Epidermal melanocyte (primary cell): ENCODE data around the gene CAMK2B.
"Not testable (repeated sequence)": the region's sequence is repeated elsewhere in the genome, so short reads cannot be mapped to it uniquely, and the experiment has no call there.

Experiments
- DNase-seq: peaks from one replicate; pipeline ENCODE4 v3.0.0; 2011; ENCODE audit warnings: low spot score; ENCODE audit not compliant: insufficient read length

The CAMK2B gene

DNA sequence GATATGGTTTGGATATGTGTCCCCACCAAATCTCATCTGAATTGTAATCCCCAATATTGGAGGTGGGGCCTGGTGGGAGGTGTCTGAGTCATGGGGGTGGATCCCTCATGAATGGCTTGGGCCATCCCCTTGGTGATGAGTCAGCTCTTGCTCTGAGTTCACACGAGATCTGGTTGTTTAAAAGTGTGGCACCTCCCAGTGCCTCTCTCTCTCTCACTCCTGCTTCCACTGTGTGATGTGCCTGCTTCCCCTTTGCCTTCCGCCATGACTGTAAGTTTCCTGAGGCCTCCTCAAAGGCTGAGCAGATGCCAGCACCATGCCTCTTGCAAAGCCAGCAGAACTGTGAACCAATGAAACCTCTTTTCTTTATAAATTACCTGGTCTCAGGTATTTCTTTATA, 131.3 kb downstream of the CAMK2B start:
- DNase-seq = no peak

DNA sequence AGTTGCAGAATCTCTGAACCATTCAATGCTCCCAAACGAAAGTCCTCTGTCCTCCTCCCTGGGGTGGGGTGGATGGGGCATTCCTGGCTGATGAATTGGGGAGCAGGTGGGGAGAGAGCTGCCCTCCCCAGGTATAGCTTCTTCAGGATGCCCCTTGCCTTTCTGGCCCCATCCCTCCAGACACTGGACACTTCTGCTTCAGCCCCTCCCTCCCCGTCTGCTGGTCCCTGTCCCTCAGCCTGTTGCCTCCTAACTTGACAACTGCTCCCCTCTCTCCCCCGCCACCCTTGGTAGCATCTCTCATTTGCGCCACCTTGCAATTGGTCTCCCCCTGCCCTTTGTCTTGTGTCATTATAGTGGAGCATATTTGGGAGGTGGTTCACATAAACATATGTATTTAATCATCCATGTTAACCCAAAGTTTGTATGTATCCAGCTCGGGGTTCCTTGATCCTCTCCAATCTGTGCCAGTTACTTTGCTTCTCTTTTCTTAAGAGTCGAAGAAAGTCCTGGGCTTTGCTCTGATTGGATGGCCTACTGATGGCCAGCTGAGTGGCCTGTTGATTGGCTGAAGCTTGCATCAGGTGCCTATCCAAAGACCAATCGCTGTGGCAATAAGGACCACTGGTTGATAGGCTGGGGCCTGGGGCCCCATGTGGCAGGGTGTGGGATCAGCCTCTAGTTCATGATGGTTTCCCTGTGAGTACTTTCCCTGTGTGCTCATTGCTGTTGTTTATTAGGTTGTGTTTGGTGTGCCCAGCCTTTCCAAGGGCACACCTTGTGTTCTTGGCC, 132.2 kb downstream of the CAMK2B start:
- no peak for DNase-seq

DNA sequence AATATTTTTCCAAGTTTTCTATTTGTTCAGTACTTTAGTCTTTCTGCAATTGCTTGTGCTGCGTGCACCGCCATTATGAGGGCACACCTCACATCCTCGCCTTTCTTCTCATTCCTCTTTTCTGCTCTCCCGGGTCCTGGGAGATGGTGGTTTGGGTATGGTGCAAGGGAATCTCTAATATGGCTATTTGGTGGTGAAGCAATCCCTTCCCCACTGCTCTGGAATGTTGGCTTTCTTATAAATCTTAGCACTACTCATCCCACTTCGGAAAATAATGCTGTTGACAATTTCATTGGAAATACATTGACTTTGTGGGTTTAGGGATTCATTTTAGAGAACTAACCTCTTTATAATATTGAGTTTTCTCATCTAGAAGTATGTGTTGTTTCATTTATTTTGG, 134.2 kb downstream of the CAMK2B start:
- DNase-seq = no peak

DNA sequence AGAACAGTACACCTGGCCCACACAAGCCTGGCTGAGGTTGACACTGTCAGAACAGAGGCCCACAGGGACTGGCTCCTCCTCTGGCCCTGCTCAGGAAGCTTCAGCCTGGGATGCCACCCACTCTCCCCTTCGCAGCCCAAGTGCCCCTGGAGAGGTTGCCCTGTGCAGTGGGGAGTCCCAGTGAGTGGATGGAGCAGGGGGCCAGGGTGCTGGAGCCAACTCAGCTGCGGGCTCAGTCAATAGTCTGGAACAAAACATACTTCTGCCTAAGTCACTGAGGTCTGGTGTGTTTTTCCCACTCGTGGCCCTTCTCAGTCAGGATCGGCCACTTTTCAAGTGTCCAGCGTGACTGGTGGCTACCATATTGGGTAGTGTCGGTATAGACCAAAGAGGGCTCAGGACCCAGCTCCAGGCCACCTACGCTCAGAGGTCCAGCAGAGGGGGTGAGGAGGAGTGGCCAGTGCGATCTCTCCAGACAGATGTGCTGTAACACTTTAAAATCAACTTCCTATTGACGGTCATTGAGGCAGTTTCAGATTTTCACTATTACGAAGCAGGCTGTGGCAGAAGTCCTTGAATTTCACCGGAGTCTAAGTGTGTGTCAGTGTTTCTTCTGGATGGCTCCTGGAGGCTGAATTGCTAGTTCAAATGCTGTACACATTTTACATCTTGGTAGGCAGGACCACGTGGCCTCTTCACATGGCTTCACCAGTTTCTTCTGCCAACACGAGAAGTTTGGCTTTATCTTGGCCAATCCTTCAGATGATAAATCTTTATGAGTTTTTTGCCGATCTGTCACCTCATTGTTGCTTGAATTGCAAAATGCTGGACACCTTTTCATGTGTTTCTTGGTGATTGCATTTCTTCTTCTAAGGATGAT, 135.2 kb downstream of the CAMK2B start:
- no peak for DNase-seq

DNA sequence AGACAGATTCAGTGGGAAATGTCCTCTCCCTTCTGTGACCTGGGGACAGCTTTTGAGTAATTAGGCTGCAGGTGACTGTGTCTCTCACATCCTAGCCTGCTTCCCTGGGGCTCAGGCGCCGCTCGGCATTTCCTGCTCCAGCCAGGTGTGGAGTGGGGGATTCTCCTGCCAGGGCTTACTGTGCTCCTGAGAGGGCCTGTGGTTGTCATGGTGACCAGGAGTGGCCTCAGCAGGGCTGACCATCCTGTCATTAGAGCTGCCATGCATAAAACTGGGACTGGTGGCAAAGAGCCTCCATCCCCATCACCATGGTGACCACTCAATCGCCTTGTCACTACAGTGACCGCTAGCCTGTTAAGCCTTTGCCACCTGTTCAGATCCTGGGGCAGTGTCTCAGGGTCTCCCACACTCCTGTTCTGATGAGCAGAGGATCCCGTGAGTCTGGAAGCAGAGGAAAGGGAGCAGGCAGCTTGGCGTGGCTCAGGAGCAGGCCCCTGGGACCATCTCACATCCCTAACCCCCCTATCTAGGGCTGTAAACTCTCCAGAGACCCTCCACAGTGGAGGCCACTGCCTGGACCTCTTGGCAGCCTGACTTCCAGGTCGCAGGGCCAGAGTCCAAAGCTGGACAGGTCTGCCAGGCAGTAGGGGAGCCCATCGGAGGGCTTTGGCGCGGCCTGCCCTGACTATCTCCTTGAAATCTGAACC, 136.0 kb downstream of the CAMK2B start, which contains the start of gene GCK:
TSS of gene GCK (minus strand) at position 154 of the 707 bp plus-strand sequence. CDS start 486 bp downstream, outside the sequence.
- no peak for DNase-seq

DNA sequence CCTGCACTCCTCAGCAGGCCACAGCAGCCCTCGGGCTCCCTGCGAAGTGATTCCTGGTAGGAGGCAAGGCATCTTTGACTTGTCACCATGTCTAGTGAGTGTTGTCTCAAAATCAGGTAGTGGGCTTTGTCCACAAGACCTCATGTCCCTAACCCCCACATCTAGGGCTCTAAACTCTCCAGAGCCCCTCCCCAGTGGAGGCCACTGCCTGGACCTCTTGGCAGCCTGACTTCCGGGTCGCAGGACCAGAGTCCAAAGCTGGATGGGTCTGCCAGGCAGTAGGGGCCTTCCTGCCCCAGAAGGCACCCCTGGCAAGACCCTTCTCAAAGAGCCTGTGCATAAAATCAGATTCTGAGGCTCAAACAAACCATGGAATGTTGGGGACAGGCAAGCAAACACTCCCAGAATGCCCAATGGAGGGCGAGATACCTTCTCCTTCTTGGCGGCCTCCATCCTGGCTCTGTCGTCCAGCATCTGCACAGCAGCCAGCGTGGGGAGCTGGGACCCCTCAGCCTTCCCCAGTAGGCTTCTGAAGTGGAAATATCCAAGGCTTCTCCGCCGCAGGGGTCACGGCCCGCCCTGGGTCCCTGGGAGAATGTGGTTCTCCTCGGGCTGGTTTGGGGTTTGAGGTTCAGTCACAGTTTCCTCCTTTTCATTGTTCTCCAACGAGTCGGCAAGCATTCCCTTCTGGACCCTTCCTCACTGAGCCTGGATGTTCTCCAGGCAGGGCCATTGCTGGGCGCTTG, 136.7 kb downstream of the CAMK2B start:
- no peak for DNase-seq

DNA sequence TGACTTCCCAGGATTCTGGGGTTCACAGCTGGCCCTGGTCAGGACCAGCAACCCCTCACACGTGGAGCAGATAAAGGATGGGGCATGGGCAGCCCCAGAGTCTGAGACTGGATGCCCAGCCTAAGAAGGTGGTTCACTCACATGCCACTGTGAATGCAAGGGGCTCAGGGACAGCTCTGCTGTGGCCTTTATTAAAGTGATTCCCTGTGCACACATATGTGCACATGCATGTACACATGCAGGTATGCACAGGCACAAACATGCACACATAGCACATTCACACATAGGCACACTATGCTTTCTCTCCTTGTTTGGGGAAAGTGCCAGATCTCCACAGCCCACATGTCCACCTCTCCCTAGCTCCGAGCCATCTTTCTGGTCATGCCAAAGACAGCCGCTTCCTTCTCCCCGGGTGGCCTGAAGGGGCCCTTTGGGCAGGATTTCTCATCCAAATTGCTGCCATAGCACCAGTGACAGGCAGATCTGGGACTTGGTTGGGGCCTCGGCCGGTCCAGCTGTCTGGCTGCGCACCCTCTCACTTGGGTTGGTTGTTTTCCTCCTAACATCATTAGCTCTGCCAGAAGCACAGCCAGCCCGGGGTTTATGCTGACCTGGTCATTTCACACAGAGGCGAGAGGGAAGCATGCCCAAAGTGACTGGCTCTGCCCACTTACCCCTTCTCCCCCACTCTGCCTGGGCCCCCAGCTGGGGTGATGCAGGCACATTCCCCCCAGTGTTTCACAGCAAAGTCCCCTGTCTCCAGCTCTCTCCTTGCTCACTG, 137.6 kb downstream of the CAMK2B start:
- no peak for DNase-seq

DNA sequence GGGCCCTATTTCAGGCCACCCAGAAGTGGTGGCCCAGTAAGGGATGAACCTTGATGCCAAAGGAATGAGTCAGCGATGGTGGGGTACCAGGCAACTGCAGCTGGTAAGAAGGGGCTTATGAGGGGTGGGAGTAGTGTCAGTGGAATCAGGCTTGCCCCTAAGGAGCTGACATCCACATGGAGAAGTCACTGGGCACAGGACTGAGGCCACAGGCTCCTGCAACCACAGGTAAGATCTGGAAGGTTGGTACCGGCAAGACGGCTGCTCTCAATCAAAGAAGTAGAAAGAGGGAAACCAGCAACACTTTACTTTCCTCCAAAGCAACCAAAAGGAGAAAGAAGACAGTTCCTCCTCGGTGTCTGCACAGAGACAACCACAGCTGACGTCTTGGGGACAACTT, 138.7 kb downstream of the CAMK2B start:
- DNase-seq = no peak

DNA sequence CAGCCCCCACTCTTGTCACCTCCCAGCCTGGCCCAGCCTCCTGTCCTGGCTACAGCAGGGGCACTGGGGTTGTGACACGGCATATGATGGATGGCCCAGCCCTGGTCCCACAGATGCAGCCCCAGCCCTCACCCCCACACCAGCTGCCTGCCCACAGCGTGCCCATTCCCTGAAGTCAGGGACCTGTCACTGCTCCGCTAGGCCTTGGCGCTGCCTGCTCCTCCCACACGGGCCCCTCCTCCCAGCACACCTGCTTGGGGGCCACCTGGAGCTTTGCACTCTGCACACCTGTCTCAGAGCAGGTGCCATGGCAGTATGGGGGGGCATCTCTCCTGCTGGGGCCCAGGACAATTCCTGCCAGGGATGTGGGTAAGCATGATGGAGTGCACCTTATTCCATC, 139.7 kb downstream of the CAMK2B start:
- no peak for DNase-seq

DNA sequence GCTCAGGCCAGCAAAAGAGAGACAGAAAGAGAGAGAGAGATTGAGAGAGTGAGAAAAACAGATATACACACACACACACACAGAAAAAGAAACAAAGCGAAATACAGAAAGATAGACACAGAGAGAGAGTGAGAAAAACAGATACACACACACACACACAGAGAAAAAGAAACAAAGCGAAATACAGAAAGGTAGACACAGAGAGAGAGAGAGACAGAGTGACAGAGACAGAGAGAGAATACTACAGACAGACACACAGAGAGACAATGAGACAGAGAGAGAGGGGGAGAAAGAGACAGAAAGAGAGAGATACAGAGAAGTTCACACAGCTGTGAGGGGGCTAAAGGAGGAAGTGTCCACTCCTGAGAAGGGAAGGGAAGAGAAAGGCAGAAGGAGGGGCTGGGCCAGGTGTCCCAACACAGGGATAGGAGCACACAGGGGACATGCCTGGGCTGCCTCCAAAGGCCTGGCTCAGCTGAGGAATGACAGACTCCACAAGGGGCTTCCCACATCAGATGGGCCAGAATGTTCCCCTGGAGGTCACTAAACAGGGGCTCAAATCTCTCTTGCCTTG, 140.4 kb downstream of the CAMK2B start:
- no peak for DNase-seq

DNA sequence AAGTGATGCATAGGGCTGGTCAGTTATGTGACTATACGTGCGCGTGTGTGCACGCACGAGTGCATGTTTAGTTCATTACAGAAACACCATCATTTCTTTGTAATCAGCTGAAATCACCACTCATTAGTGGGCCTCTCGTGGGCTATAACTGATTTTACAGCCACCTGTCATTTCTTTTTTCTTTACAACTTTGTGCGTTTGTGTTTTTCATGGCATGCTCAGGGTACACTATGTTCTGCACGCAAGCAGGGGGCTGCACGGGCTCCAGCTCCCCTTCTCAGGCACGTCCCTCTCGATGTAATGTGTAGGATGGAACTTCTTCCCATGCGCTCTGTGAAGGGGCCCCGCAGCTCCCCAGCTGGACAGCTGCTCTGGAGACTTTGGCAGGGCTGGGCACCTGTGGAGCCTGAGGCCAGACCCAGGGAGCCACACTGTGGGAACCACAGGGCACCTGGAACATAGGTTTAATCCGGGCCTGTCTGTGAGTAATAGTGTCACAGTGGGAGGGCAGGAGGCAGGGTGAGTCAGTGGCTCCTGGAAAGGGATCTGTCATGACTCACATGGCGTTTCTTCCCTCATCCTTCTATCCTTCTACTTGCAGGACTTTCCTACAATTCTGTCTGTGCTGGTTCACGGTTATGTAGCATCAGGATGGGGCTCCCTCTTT, 141.1 kb downstream of the CAMK2B start:
- no peak for DNase-seq

DNA sequence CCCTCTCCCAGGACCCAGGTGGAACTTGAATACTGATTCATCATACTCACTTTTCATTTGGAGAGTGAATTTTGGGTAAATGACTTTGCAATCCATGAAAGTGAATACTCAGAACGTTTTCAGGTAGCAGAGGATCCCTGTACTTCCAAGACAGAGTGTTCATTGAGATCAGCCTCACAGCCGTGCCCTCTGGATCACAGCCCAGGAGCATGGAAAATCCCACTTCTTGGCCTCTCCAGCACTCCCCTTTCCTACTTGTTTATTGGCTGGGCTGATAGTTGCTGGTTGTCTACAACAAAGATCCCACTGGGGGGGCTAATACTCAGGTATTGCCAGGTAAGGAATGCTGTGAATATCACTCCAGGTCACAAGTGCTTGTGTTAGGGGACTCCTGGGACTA, 142.0 kb downstream of the CAMK2B start:
- no peak for DNase-seq

DNA sequence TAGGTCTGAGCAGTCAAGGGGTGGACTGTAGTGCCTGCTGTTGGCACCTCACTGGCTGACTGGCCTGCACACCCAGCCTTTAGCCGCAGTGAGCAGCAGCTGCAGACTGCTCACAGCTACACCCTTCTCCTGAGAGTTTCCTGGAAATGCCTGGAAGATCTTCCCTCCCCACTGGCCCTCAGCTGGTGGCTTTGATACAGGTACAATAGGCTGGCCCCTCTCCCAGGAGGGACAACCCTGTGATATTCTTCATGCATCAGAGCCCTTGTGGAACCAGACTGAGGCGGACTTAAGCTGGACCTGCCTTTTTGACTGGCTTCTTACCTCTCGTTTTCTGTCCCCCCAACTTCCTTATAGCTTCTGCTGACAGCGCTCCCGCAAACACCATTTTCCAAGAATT, 142.6 kb downstream of the CAMK2B start:
- no peak for DNase-seq

DNA sequence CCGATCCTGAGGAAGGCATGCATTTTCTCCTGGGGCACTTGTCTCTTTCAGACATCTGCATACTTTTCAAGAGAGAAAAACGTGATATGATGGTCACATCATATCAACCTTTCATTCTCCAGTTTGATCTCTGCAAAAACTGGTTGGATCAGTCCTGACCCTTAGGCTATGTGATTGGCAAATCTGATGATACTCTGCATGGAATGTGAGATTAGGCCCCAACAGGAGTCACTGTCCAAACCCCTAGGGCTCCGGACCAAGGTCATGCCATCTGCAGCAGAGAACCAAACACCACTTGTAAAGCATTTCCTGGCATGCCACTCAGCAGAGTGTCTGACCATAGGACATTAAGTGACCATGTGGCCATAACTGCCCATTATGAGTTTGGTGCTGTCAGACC, 144.8 kb downstream of the CAMK2B start:
- no peak for DNase-seq

DNA sequence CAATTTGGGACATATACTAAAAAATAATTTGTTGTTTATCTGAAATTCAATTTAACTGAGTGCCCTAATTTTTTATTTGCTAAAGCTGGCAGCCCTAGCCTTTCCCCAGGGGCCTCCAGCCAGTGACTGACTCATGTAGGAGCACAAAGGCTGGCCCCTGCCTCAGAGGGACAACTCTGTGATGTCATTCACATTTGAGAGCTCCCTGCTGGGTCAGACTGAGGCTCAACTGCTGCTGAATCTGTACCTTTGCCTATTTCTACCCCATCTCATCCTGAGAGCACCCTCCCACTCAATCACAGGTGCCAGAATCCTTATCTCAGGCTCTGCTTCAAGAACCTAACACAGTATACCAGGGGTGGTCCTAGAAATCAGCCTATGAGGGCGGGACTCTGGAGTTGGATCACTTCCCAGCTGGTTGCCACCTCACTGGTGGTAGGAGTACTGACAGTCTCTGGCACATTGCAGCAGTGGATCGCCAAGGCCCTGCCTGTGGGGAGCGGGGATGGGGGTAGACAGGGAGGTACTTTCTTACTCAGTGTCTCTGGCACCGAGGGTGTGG, 147.7 kb downstream of the CAMK2B start:
- DNase-seq = no peak

DNA sequence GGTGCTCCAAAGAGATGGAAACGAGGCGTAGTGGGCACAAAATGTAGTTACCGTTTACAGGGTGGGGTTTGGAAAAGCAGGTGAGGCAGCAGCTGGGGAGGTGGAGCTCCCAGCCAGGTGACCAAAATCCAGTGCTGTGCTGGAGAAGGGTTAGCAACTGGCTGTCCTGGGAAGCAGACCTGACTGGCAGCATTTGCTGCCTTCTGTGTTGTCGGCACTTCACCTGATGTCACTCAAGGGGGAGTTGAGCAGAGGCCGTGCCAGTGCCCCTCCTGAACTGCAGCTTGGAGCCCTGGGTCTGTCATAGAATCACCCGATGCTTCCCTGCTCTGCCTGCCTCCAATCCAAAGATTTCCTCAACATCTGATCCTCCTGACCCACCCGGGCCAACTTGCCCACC, 148.9 kb downstream of the CAMK2B start:
- DNase-seq = no peak

DNA sequence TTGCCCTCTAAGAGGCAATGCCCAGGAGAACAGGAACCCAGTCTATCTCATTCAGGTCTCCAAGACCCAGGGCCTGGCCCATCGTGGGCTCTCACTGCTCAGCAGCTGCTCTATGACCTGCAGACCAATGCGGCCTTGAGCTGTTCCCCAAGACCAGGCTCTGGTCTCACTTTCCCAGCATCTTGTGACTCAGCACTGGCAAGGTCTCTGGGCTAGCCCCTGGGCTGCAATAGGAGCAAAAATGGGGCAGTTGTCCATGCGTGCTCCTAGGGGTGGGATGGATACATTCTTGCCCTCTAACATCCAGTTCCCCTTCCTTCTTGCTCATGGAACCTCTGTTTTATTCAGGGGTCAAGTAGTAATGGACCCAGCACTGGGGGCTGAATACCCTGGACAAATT, 149.7 kb downstream of the CAMK2B start:
- no peak for DNase-seq

DNA sequence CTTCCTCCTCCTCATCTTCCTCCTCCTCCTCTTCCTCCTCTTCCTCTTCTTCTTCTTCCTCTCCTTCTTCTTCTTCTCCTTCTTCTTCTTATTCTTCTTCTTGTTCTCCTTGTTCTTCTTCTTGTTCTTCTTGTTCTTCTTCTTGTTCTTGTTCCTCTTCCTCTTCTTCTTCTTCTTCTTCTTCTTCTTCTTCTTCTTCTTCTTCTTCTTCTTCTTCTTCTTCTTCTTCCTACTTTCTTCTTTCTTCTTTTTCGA, 150.8 kb downstream of the CAMK2B start:
- not testable (repeated sequence) for DNase-seq

DNA sequence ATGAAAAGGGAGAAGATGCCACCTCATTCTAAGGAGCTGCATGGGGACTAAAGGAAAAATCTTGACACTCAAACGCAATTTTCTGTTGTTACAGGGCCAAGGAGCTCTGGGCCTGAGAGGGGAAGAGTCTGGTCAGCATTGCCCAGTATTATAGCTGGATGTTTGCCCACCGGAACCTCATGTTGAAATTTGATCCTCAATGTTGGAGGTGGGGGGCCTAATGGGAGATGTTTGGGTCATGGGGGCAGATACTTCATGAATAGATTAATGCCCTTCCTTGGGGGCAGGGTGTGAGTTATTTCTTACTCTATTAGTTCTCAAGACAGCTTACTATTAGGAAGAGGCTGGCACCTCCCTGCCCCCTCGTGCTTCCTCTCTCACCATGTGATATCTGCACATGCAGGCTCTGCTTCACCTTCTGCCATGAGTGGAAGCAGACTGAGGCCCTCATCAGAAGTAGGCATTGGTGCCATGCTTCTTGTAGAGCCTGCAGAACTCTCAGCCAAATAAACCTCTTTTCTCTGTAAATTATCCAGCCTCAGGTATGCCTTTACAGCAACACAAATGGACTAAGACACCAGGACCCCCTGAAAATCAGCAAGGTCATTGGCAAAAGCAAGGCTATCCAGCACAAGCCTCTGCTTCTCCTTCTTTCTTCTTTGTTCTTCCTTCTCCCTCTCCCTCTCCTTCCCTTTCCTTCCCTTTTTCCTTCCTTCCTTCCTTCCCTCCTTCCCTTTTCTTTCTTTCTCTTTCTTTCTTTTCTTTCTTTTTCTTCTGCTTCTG, 151.3 kb downstream of the CAMK2B start:
- no peak for DNase-seq
